Activated CD4-positive, alpha-beta T cell treated with anti-CD3 and anti-CD28 coated beads, Interleukin-2, amount 50 U/mL, for 16 hours (primary cell): ENCODE data around the gene CRYBG3.
"Not testable (repeated sequence)": the region's sequence is repeated elsewhere in the genome, so short reads cannot be mapped to it uniquely, and the experiment has no call there.

ENCODE experiments used
- DNase-seq: peaks from one replicate; pipeline ENCODE4 v3.0.0-alpha.2; 2020

CRYBG3 gene

DNA sequence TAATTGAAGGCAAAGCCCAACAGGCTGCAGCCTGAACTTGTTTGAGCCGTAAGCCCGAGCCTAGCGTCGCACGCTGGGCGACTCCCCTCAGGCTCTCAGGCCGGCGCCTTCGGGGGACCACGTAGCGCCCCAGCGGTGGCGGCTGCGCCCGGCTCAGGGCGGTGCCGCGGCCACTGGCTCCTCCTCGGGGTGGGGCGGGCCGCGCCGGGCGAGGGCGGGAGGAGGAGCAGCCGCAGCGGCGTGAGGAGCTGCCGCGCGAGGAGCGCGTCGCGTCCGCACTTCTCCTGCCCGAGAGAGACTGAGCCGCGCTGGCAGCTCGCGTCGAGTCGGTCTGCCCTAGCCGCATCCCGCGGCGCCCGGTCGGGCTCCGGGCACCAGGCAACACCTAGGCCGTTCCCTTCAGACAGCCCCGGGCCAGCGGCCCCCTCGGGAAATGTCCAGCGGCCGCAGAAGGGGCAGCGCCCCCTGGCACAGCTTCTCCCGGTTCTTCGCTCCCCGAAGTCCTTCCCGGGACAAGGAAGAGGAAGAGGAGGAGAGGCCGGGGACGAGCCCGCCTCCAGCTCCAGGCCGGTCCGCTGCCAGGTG lies at the start of gene CRYBG3:
Gene CRYBG3, plus strand, starts transcription at position 238 of the 585 bp plus-strand sequence. Its CDS starts 196 bp downstream, at position 434.
- peak; percentile 87 for DNase-seq

DNA sequence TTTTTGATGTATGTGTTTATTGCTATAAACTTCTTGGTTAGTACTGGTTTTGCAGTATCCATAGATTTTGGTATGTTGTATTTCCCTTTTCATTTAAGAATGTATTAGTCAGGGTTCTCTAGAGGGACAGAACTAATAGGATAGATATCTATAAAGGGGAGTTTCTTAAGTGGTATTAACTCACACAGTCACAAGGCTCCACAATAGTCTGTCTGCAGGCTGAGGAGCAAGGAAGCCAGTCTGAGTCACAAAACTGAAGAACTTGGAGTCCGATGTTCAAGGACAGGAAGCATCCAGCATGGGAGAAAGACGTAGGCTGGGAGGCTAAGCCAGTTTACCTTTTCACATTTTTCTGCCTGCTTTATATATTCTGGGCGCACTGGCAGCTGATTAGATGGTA lies 48.9 kb upstream of the CRYBG3 start:
- no peak for DNase-seq

DNA sequence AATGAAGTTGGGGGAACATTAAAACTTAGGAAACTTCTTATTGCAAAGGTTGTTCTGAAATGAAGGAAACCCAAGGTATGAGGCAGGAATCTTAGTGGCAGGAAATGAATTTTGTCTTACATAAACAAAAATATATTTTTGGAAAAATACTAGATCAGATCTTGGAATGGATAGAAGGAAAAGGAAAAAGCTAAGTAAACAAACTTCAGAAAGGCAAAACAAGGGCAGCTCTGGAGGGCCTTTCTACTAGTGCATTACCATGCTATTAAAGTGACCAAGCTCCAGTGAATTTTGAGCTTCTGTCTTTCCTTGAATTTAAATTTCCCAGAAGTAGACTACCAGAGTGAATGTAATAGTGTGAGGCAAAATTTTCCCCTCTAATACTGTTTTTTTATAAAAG lies 43.7 kb upstream of the CRYBG3 start:
- DNase-seq = no peak

DNA sequence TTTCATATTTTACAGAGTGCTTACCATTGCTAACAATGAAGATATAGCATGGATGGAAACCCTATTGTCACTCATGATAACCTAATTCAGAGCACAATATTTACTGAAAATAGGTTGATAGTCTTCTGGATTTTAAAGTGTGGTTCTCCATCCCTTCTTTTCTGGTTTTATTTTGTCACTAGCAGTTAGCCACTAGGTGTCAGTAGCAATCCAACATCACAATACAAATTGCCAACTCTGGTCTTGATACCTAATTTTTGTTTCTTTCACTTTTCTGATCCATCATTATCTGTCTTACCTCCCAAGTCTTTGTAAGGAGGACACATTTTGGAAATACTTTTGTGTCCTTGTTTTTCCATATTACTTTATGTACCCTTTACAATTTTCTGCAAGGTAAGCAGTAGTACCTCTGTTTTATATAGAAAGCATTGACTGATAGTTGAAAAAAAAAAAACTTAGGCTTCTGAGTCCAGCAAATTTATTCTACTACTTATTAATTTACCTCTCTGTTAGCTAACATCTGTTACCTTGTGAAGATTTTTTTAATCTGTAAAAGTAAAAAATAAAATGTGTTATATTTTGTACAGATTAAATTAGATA lies 28.3 kb upstream of the CRYBG3 start:
- peak; percentile 62 for DNase-seq

DNA sequence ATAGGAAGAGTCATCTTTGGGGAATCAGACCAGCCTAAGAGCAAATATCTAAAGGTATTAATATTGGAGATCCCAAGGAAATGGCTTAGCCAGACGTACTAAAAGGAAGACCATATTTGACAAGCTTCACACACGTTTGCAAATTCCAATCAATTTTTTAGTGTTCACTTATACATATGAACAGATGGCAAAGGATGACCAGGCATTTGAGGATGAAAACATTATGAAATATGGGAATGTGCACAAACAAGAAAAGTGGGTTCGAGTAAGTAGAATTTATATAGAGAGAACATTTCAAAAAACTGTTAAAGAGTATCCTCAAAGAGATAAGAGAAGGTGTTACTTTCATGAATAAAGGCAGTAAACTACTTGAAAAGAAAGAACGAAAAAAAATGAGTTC lies 25.9 kb upstream of the CRYBG3 start:
- DNase-seq = no peak

DNA sequence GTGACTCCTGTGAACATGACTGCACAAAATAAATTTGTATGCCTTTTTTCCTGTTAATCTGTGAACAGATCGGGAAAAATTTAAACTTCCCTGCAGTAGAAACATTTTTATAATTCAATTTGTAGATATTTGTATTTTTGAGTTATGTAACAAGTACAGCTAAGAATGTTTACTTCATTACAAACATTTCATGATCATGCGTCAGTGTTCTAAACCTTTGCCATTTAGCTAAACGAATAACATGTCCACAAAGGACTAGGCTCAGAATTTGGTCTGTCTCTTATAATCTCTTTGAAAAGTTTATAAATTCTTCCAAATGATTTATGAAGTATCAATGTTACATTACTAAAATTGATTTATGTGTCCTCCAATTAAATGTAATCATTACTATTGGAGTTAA lies 17.3 kb upstream of the CRYBG3 start:
- no peak for DNase-seq

DNA sequence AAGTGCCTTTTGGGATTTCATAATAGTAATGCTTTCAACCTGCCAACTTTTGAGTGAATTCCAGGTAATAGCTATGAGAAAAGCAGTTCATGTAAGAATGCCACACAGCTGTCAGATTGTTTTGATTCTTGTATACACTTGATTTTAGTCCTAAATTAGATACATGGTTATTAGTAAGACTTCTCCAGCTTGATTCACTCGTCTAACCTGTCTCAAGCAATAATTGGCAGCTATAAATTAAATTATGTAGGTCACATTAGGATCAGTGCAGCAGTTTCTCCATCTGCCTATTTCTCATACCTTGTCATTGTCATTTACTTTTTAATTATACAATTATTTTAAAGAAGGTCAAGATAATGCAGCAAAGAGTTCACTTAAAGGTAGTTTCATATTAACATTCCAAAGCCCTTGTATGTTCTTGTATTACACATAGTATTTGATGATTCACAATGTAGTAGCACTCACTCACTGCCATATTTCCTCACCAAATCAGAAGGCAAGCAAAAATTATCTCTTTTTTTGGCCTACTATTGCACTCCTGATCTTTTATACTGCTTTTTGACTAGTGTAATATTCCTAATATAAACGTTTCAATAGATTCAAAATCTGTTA lies 10.9 kb upstream of the CRYBG3 start:
- no peak for DNase-seq

DNA sequence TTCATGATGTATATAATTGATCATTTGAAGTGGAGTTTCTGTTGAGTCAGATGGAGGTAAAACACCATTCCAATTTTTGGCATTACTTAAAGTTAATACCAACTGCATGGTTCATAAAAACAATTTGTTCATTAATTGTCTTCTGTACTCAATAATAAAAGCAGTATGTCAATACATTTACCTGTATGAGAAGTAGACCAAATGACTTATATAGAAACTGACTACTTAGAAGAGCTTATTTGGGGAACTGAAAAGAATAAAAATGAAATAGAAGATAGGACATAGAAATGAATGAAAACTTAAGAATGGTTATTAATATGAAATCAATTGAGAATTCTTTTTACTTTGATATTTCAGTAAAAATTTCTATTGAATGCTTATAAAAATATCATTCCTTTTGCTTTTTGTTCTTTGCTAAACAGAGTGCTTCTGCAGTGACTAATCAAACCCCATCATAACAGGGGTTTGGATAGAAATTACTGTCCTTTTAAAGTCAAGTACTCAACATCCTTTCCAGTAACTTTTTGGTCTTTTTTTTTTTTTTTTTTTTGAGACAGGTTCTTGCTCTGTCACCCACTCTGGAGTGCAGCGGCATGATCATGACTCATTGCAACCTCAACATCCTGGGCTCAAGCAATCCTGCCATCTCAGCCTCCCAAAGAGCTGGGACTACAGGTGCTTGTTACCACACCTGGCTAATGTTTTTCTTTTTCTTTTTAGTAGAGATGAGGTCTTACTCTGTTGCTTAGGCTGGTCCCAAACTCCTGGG lies 6.5 kb upstream of the CRYBG3 start:
- DNase-seq = peak; percentile 73

DNA sequence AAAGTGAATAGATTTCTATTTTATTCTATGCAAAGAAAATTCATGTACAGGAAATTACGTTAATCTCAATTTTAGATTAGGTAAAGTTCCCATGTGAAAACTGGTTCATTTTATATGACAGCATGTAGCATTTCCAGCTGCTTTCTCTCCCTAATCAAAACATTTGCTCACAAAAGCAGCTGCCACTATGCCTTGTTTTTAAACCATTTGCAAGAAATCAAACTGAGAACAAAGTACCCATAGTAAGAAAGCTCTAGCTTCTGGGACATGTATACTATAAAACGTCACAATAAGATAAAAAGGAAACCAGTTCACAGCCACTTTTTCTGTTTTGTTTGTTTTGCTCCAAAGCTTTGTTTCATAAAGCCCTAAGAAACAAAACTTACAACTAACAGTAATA lies 5.0 kb upstream of the CRYBG3 start:
- DNase-seq = no peak

DNA sequence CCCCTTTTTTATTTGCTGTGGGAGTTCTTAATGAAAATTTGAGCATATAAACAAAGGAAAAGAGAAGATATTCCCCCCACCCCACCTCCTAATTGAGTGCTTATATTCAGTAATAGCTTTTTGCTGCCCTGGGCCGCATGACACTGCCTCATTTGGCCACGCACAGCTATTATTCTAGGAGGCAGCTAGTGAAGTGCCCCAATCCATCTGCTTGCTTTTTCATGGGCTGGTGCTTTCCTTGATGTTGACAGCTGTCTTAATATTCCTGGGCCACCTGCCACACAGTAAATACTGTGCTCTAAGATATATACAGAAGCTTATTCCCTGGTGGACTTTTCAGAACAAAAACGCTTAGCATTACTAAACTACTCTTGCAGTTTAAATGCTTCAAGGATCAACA lies 3.8 kb upstream of the CRYBG3 start:
- no peak for DNase-seq

DNA sequence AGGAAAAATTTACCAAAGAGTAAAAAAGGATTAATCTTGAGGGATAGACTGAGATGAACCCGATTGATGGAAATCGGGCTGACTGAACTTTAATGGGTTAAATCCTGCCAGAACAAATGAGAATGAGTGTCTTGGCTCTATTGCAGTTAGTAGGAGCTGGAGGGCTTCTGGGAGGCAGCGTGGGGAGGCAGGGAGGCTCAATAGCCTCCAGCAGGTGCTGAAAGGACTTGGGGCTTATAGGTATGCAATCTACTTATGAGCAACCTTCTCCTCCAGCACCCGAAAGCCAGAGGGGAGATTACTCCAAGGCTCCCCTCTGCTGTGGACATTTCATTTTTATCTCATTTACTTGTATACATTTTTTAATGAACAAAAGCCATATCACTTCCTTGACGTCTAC lies 1.0 kb upstream of the CRYBG3 start:
- DNase-seq = no peak

DNA sequence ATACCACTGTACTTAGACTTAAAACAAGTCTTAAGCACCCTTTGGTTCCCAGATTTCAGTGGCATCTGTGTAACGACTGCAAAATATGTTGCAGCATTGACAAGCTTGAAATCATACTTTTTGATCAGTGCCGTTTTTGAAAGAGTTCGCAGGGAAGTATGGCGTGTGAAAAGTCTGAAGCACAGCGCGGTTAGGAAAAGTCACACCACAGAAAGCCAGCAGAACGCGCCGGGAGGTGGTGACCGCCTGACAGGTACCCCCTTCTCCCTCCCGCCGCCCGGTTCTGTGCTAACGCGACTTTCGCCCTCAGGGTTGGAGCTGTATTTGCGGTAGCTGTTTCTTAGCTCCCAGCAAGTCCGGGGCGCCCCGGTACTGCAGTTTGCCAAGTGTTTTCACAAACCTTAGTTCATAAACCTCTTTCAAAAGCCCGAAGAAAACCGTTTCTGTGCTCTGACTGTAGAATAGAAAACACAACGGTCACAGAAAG lies 481 bp upstream of the CRYBG3 start:
- DNase-seq = peak; percentile 42

DNA sequence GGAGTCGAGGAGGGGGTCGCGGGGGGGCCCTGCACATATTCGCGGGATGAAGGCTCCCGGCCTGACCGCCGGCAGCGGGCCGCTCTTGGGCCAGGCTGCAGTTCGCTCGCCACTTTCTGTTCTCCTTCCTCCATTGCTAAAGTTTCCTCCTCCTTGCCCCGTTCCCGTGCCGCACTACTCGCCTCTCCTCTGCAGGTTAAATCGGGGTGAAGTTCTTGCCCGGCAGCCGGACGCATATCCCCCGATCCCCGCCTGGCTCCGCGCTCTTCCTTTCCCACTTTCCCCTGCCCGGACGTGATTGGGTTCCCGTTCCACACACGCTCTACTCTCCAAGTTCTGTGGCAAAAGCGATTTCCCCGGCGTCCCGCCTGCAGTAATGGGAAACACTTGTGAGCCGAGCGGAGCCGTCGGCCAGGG lies 556 bp downstream of the CRYBG3 start:
- DNase-seq = no peak

DNA sequence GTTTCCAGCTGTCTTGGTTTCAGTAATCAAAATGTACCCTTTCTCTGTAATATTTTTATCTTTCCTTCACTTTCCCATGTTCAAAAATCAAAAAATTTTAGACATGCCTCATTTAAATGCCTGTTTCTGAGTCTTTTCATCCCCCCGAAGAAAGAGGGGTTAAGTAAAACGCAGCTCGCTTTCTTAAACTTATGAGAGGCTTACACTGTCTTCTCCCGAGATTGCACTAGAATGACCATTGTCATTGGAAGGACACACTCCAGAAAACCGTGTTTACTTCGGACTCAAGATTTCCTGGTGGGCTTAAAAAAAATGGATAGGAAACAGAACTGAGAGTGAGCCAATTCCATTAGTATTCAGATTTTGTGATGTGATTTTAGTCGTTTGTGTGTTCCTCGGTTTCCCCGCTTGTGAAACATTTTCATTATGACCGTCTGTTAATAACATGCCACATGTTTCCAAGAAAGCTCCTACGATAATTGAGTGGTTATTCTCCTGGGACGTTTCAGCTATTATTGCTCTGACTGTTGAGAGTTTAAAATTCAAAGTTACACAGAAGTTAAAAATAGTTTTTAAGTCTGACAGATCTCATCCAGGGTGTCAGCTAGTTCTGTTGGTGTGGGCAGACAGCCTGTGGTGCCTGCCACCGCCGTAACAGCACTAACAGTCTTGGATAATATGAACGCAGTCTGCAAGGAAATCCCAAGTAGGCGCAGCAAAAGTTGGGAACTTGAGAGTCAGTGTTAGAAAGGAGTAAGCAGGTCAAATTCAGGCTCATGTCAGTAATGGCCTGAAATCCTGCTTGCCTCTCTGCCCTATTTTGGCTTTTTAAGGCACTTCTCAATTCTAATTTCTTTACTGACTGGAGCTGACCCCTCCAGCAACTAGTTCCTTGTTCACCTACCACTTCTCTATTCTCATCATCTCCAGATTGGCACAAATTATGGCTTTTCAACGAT lies 1.5 kb downstream of the CRYBG3 start:
- DNase-seq = no peak

DNA sequence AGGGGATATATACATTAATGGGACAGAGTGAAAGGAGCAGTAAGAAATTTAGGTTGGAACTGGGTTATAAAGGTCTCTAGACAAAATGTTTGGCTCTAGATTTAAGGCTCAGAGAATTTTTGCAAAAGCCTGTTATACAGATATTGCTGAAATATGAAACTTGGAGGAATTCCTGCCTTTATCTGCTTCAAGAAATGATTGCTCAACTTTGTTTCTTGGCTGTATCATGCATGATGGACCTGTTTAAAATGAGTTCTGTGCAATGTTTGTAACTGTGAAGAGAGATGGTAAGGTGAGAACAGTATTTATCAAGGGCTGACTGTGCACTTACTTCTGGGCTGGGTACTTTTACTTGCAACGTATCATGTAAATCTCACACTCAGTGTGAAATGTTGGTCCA lies 3.3 kb downstream of the CRYBG3 start:
- DNase-seq = no peak

DNA sequence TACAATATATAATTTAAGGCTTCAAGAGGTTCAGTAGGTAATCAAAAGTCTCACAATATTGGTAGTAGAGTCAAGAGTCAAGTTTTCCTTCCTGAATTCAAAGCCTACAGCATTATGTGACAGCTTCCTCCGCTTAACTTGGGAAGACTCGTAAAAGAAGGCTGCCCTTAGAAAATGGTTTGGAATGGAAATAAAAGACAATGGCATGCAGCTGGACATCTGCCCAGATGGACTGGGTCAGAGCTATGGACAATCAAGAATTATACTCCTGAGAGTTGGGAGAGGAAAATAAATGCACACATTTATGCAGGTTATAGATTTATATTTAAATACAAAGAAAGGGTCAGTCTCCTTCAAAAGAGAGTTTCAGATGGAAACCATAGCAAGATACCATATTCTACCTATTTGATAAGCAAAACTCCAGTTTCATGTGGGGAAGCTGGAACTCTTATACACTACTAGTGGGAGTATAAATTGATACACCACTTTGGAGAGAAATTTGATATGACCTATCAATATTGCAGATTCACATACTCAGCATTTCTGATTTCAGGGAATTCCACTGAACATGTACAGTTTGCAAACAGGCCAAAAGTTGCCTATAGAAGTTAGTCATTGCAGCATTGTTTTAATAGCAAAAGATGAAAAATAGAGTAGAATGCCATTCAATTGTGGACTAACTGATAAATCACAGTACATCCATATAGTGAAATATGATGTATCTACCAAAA lies 6.1 kb downstream of the CRYBG3 start:
- no peak for DNase-seq

DNA sequence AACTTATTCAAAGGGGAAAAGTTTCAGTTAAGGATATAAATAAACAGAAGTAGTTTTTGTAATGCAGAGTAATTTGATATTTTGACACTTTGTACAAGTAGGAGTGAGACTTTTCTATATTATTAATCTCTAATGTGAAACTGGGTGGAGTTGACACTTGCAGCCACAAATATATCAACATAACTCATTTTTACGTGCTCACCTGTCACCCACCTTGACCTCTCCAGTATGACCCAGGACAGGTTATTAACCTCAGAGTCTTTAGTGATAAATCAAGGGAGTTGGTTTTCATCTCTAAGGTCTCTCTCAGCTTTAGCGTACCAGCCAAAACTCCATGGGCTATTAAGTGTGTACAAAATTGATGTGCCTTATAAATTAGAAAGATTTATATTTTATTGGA lies 7.4 kb downstream of the CRYBG3 start:
- no peak for DNase-seq

DNA sequence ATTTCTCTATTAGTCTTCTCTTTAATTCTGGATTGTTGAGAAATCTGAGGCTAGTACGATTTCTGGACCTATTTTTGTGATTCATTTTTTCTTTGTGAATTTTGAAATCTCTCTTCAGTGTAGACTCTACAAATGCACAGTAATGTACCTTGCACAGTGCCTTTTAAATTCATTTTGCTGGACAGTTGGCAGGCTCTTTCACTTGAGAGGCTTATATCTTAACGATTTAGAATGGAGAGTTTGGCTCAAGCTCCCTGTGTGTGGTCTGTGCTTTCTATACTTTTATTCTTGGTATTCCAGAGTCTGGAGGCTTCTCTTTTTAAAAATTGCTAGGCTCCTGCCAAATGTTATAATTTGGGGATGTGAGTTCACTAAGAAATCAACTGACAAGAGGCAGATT lies 8.8 kb downstream of the CRYBG3 start:
- DNase-seq = no peak

DNA sequence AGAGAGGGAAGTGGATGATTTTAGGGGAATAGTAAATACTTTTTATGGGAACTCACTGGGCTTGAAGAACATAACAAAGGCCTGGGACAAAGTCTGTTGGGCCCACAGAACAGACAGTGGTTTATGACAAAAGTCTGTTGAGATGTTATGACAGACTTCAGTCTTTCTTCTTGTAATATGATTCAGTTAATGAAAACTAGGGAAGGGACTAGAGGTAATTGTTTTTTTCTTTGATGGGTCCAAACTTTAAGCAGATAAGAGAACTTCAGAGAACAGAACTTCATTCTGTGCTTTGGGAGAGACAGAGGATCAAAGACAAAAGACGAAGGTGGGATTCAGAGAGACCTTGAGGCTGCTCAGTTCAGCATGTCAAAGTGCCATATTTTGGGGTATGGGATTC lies 9.3 kb downstream of the CRYBG3 start:
- no peak for DNase-seq

DNA sequence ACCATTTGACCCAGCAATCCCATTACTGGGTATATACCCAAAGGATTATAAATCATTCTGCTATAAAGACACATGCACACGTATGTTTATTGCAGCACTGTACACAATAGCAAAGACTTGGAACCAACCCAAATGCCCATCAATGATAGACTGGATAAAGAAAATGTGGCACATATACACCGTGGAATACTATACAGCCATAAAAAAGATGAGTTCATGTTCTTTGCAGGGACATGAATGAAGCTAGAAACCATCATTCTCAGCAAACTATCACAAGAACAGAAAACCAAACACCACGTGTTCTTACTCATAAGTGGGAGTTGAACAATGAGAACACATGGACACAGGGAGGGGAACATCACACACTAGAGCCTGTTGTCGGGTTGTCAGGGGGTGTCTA lies 11.4 kb downstream of the CRYBG3 start:
- DNase-seq = not testable (repeated sequence)

DNA sequence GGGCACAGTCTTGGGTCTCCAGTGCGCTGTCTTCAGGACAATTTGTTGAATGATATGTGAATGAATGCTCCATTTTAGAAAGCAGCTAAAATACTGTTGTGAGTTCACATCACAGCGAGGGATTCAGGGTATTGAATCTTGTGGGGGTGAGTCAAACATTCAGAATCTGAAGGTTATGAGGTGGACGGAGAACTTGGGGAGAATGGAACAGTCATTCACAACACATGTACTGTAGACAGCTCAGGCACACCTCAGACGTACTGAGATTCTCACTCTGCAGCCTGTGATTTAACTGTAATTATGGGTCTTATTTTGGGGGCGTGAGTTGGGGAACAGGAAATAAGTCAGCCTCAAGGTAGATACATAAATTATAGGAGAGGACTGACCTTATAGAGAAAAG lies 13.9 kb downstream of the CRYBG3 start:
- no peak for DNase-seq

DNA sequence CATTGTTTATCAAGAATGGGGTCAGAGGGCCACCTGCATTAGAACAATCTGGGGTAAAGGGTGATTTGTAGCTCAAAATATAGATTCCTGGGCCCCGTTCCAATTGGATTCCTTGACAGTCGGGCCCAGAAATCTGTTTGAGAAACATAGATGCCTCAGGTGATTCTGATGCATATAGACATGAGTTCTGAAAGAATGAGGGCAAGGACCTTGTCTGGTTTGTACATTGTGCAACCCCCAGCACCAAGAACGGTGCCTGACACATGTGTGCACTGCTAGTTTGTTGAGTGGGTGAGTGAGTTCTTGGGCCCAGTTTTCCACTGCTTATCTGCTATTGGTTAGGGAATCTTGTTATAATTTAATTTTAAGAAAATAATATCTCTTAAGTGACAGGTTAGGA lies 16.6 kb downstream of the CRYBG3 start:
- DNase-seq = no peak
